Prostate gland (tissue), 2 donors: Measurements from ENCODE around the gene MTA1. TPM values are rescaled to one million over a fixed set of nuclear protein-coding genes. Genes with fewer than 3 reads are reported as not detected.

ENCODE experiments used
- DNase-seq: peaks from one replicate; pipeline ENCODE4 v3.0.0-alpha.2; 2019; ENCODE audit warnings: low spot score
- H3K27ac ChIP-seq, 2 donors: fragments of 200-600 bp; sonication (generic); 2 replicates each; pipeline ENCODE4 v1.5.1; 2017 to 2019
- H3K27me3 ChIP-seq: fragments of 200-600 bp; sonication (generic); replicated peaks from 2 replicates; pipeline ENCODE4 v1.5.1; 2019; ENCODE audit not compliant: insufficient read depth
- H3K36me3 ChIP-seq, 2 donors: fragments of 200-600 bp; sonication (generic); 1 replicate in 1 of 2; 2 replicates in 1 of 2; pipeline versions ENCODE4 v1.5.1 to v1.8.1; 2017 to 2019
- H3K4me1 ChIP-seq: fragments of 200-600 bp; sonication (generic); replicated peaks from 2 replicates; pipeline ENCODE4 v1.5.1; 2019
- H3K4me3 ChIP-seq, 2 donors: fragments of 200-600 bp; sonication (generic); 2 replicates each; pipeline ENCODE4 v1.5.1; 2017 to 2019
- H3K9me3 ChIP-seq: fragments of 200-600 bp; sonication (generic); 2 replicates; pipeline ENCODE4 v1.5.1; 2017
- POLR2A ChIP-seq: fragments of 450-650 bp; IDR thresholded peaks from one replicate; pipeline ENCODE4 v1.6.1; 2016; ENCODE audit warnings: antibody characterized with exemption, mild to moderate bottlenecking
- POLR2AphosphoS5 ChIP-seq: sonication (generic); formaldehyde crosslinking; IDR thresholded peaks from one replicate; pipeline ENCODE4 v1.6.1; 2017; ENCODE audit warnings: antibody characterized with exemption
- WGBS: methylation state at CpG from one replicate; pipeline ENCODE4 v1.1.5; 2018; 5-methylcytosine and 5-hydroxymethylcytosine counted together
- intact Hi-C: fragments of 100-400 bp; cut with DNase I; formaldehyde crosslinking; loops from one replicate; pipeline ENCODE4 v1.14.2; 2022
- total RNA-seq, 2 donors: library from RNA; depleted of rRNA; stranded (reverse); fragments of >200 nt; gene quantifications; one replicate each; pipeline ENCODE4 v1.1.0, GENCODE V29; 2016
- TF ChIP-seq, protein P1 (sequence below), 4 experiments: fragments of 200-600 bp in 2 of 4; fragments of 450-650 bp in 2 of 4; sonication (generic) in 2 of 4; IDR thresholded peaks; 1 replicate in 3 of 4; 2 replicates in 1 of 4; pipeline ENCODE4 v1.5.1; 2016 to 2019; ENCODE audit warnings: antibody characterized with exemption in 4 of 4, mild to moderate bottlenecking in 2 of 4, moderate library complexity in 2 of 4

Gene MTA1
- total RNA-seq, 2 donors from 2014 or later, result 58.9 to 155 TPM

DNA sequence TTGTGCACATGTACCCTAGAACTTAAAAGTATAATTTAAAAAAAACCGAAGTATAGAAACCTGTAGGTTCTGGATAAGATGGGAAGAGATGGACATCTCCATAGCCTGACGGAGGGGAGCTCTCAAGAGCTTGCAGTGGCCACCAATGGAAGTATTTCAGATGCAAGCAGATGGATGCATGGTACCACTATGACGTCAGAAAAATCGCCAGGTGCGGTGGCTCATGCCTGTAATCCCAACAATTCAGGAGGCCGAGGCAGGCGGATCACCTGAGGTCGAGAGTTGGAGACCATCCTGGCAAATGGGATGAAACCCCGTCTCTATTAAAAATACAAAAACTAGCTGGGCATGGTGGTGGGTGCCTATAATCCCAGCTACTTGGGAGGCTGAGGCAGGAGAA lies 17.9 kb upstream of the MTA1 start:
- Histone ChIP-seq H3K4me1 (peaks cover 8% of the 10 kb centered on the region), H3K27me3 (no peaks in the 10 kb centered on the region), H3K9me3 (no peaks in the 10 kb centered on the region), H3K27ac (no peak overlapping the region), H3K4me3 (no peak overlapping the region), H3K36me3 (no peaks in the 10 kb centered on the region)
- 97% methylated on average over 9 of the region's 9 CpGs for WGBS
- no peak for DNase-seq
- intact Hi-C loops, result no loop called here
- TF ChIP-seq POLR2A, result no peak

DNA sequence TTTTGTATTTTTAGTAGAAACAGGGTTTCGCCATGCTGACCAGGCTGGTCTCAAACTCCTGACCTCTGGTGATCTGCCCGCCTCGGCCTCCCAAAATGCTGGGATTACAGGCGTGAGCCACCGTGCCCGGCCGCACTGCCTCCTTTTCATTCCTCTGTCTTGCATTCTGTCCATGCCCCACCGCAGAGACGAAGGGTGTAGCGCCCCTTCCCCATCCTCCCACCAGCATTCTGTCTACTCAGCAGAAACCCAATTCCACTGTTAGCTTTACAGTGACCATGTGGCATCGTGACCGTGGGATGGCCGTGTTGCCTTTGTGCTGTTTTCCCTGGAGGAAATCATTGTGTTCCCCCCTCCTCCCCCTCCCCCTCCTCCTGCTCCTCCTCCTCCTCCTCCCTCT lies 11.0 kb upstream of the MTA1 start:
- Histone ChIP-seq H3K27ac (no peak overlapping the region), H3K27me3 (no peaks in the 10 kb centered on the region), H3K36me3 (no peaks in the 10 kb centered on the region), H3K4me1 (no peaks in the 10 kb centered on the region), H3K4me3 (no peak overlapping the region), H3K9me3 (no peaks in the 10 kb centered on the region)
- intact Hi-C loops, result no loop called here
- TF ChIP-seq, protein P1, sequence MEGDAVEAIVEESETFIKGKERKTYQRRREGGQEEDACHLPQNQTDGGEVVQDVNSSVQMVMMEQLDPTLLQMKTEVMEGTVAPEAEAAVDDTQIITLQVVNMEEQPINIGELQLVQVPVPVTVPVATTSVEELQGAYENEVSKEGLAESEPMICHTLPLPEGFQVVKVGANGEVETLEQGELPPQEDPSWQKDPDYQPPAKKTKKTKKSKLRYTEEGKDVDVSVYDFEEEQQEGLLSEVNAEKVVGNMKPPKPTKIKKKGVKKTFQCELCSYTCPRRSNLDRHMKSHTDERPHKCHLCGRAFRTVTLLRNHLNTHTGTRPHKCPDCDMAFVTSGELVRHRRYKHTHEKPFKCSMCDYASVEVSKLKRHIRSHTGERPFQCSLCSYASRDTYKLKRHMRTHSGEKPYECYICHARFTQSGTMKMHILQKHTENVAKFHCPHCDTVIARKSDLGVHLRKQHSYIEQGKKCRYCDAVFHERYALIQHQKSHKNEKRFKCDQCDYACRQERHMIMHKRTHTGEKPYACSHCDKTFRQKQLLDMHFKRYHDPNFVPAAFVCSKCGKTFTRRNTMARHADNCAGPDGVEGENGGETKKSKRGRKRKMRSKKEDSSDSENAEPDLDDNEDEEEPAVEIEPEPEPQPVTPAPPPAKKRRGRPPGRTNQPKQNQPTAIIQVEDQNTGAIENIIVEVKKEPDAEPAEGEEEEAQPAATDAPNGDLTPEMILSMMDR (IDR thresholded peaks at IDR 0.05), result no peak
- no peak for TF ChIP-seq POLR2AphosphoS5
- TF ChIP-seq POLR2A, result no peak
- no peak for DNase-seq
- 76% methylated on average over 13 of the region's 13 CpGs for WGBS

DNA sequence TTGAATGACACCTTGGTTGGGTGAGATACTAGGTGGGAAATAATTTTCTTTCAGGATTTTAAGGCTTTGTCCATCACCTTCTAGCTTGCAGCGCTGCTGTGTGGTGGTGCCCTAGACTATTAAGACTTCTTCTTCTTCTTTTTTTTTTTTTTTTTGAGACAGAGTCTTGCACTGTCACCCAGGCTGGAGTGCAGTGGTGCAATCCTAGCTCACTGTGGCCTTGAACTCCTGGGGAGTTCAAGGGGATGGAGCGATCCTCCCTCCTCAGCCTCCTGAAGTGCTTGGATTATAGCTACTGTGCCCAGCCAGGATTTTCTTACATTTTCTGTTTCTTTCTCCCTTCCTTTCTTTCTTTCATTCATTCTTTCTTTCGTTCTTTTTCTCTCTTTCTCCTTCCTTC lies 10.3 kb upstream of the MTA1 start:
- H3K9me3 ChIP-seq, result no peaks in the 10 kb centered on the region
- 92% methylated on average over 3 of the region's 3 CpGs for WGBS

DNA sequence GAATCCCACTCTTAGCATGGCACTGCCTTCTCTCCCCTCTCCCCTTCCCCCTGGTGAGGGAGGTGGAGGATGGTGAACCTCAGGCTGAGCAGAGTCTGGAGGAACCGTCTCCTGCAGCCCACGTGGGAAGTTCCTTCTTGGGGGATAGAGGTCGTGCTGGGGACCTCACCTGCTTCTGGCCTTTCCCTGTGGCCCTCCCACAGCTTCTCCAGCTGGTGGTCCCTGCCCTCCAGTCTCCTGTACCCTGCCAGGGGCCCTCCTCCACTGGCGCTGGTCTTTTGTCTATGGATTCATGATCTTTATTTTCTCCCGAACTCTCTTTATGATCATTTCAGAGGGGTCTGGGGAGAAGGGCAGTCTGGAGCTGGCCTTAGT lies 9.0 kb upstream of the MTA1 start:
- peak overlapping the region in 1 of 2 donors; percentile 35 for H3K4me3 ChIP-seq
- intact Hi-C loops, result no loop called here
- no peak overlapping the region for H3K27ac ChIP-seq
- DNase-seq, result no peak
- WGBS, result 32% methylated on average over 5 of the region's 5 CpGs
- H3K4me1 ChIP-seq, result peaks cover 2% of the 10 kb centered on the region
- H3K9me3 ChIP-seq, result no peaks in the 10 kb centered on the region
- no peaks in the 10 kb centered on the region for H3K36me3 ChIP-seq
- no peaks in the 10 kb centered on the region for H3K27me3 ChIP-seq
- TF ChIP-seq, protein P1 (IDR thresholded peaks at IDR 0.05), result no peak
- TF ChIP-seq POLR2A, result no peak
- TF ChIP-seq POLR2AphosphoS5, result no peak

More for the DNA sequence above, 10.3 kb upstream of the MTA1 start:
- intact Hi-C loops, result no loop called here
- no peak for DNase-seq
- Histone ChIP-seq H3K27me3 (no peaks in the 10 kb centered on the region), H3K36me3 (no peaks in the 10 kb centered on the region), H3K4me3 (no peak overlapping the region), H3K4me1 (no peaks in the 10 kb centered on the region), H3K27ac (no peak overlapping the region)
- TF ChIP-seq POLR2A (no peak), POLR2AphosphoS5 (no peak)
- TF ChIP-seq, protein P1 (IDR thresholded peaks at IDR 0.05), result no peak

DNA sequence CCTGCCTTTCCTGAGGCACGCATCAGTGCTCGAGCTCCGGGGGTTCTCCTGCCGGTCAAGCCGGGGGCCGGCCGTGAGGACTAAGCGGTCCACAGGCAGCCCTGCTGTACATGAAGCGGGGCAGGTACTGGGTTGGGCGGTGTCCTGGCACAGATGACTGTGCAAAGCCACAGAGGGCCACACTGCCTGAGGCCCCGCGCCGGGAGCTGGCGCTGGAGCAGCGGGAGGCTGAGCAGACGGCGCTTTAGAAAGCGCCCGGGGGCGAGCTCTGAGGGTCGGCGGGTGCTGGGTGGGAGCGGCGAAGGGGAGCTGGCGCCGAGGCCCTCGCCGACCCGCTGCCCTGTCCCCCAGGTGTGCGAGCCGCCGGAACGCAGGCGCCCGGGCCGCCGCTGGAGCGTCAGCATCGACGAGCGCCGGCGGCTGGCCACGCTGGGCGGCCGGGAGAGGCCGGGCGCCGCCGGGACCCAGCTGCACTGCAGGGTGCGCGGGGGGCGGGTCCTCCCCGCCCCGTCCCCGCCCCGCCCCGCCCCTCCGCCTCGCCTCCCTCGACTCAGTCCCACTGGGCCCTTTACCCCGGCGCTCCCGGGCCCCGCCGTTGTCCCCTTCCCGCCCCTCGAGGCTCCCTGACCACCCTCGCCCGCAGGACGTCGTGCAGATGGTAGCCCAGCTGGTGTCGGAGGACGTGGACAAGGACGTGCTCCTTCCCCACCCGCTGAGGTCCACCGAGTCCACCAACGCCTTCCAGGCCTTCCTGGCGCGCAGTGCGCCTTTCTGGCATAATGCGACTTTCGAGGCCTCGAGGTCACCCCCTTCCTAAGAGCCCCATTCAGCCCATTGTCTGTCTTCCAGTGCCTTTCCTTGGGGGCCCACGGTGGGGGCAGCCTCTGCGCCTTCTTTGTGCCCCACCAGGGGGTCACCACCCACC lies 8.3 kb upstream of the MTA1 start:
- Histone ChIP-seq H3K27ac (no peak overlapping the region), H3K4me1 (peaks cover 2% of the 10 kb centered on the region), H3K9me3 (no peaks in the 10 kb centered on the region), H3K4me3 (peak overlapping the region; percentile 13 to 35), H3K36me3 (no peaks in the 10 kb centered on the region), H3K27me3 (no peaks in the 10 kb centered on the region)
- intact Hi-C loops, result no loop called here
- WGBS, result 10% methylated on average over 80 of the region's 86 CpGs
- TF ChIP-seq, protein P1 (IDR thresholded peaks at IDR 0.05), result no peak
- TF ChIP-seq POLR2A (no peak), POLR2AphosphoS5 (no peak)
- DNase-seq, result no peak
